Mucosa of rectum (tissue), 2 donors: ENCODE data around the gene UNC5B.

Experiments used
- H3K27ac ChIP-seq, 2 donors: one replicate each; pipeline ENCODE4 v1.7.0; 2013; ENCODE audit warnings: inconsistent platforms in 2 of 2, low read depth in 2 of 2, low read length in 2 of 2
- H3K27me3 ChIP-seq, 2 donors: one replicate each; pipeline ENCODE4 v1.7.0; 2013; ENCODE audit warnings: low read length in 2 of 2; ENCODE audit not compliant: control insufficient read depth in 2 of 2, insufficient read depth in 2 of 2
- H3K36me3 ChIP-seq, 2 donors: one replicate each; pipeline ENCODE4 v1.7.0; 2013; ENCODE audit warnings: low read length in 2 of 2; ENCODE audit not compliant: control insufficient read depth in 2 of 2, insufficient read depth in 2 of 2
- H3K4me1 ChIP-seq, 2 donors: one replicate each; pipeline ENCODE4 v1.7.0; 2013; ENCODE audit warnings: low read length in 2 of 2, mild to moderate bottlenecking in 1 of 2; ENCODE audit not compliant: control insufficient read depth in 2 of 2, insufficient read depth in 2 of 2
- H3K4me3 ChIP-seq, 2 donors: one replicate each; pipeline ENCODE4 v1.7.0; 2013; ENCODE audit warnings: low read length in 2 of 2
- H3K9ac ChIP-seq, 2 donors: one replicate each; pipeline ENCODE4 v1.7.0; 2013; ENCODE audit warnings: low read length in 2 of 2, low read depth in 1 of 2, mild to moderate bottlenecking in 1 of 2
- H3K9me3 ChIP-seq, 2 donors: one replicate each; pipeline ENCODE4 v1.7.0; 2013; ENCODE audit warnings: low read length in 2 of 2; ENCODE audit not compliant: control insufficient read depth in 2 of 2
- donor health status: healthy.
- donor health status: Normal muscosa, but diverticular disease.

Gene UNC5B

DNA sequence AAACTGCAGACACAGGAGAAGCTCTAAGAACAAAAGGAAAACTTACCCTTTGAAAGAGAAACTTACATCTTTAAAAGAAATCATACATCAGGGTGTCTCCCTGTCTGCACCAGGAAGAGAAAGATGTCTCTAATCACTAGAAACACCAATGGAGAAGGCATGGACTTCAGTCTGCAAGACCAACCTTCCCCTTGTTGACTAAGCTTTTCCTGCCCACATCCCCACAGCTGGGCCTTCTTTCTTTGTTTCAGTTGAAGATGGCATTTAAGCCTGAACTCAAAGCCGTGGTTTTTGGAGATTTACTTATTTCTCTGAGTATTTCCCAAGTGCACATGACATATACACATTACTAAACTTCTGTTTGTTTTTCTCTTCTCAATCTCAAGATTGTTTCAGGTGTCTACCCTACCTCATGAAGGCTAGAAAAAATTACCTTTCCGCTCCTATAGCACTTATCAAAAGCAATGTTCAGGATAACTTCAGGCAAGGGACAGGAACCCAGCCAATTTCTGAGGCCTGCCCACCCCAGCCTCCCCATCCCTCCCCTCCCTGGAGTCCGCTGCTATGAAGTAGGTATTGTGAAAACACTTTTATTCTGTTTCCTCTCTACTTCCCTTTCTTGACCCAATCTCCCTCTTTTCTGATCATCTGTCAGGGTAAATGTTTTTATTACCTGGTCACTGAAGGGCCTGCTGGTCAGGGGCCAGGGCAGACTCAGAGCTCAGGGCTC lies 103.9 kb downstream of the UNC5B start:
- Histone ChIP-seq H3K27ac (no peak overlapping the region), H3K9ac (no peak overlapping the region), H3K36me3 (no peaks in the 10 kb centered on the region), H3K4me3 (no peak overlapping the region), H3K4me1 (peaks cover 11 to 12% of the 10 kb centered on the region in 2 donors), H3K27me3 (no peaks in the 10 kb centered on the region), H3K9me3 (no peaks in the 10 kb centered on the region)

GRCh38 chr10:71316786-71317160 lies 104.4 kb downstream of the UNC5B start:
- H3K27me3 ChIP-seq = no peaks in the 10 kb centered on the region
- H3K9ac ChIP-seq = no peak overlapping the region
- H3K27ac ChIP-seq = no peak overlapping the region
- H3K4me3 ChIP-seq = no peak overlapping the region
- H3K4me1 ChIP-seq = peaks cover 11 to 12% of the 10 kb centered on the region in 2 donors
- H3K36me3 ChIP-seq = no peaks in the 10 kb centered on the region
- H3K9me3 ChIP-seq = no peaks in the 10 kb centered on the region

DNA sequence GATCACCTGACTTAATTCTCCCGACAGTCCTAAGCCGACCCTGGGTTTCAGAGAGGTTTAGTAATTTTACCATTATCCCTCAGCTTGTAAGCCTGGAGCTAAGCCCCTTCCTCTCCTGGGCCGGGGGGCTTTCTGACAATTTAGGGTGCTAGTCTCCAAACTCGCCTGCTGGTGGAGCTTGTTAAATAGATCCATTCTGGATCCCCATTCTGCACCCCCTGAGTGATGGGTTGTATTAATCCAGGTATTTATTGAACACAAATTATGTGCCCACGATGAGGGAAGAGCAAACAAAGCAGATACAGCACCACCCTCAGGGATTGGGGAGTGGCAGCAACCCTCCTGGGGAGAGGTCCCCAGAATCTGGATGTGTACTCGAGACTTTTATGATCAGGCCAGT lies 105.4 kb downstream of the UNC5B start:
- H3K9ac ChIP-seq = no peak overlapping the region

GRCh38 chr10:71319042-71319799 lies 106.9 kb downstream of the UNC5B start, which contains the start of gene SLC29A3:
Gene SLC29A3 (plus strand): TSS chr10:71319259. CDS start chr10:71319310, 51 bp downstream.
- Histone ChIP-seq H3K36me3 (peaks cover 0 to 8% of the 10 kb centered on the region in 2 donors), H3K27me3 (no peaks in the 10 kb centered on the region), H3K9me3 (no peaks in the 10 kb centered on the region), H3K4me1 (peaks cover 8 to 12% of the 10 kb centered on the region in 2 donors), H3K4me3 (peak within 1 kb of the TSS; percentile 76 to 81), H3K9ac (peak within 1 kb of the TSS; percentile 83 to 92), H3K27ac (peak within 1 kb of the TSS; percentile 54 to 65)

More for the DNA sequence above, 105.4 kb downstream of the UNC5B start:
- H3K36me3 ChIP-seq = peaks cover 0 to 2% of the 10 kb centered on the region in 2 donors
- no peaks in the 10 kb centered on the region for H3K9me3 ChIP-seq
- no peak overlapping the region for H3K4me3 ChIP-seq
- no peaks in the 10 kb centered on the region for H3K27me3 ChIP-seq
- H3K27ac ChIP-seq = no peak overlapping the region
- H3K4me1 ChIP-seq = peaks cover 11 to 12% of the 10 kb centered on the region in 2 donors

DNA sequence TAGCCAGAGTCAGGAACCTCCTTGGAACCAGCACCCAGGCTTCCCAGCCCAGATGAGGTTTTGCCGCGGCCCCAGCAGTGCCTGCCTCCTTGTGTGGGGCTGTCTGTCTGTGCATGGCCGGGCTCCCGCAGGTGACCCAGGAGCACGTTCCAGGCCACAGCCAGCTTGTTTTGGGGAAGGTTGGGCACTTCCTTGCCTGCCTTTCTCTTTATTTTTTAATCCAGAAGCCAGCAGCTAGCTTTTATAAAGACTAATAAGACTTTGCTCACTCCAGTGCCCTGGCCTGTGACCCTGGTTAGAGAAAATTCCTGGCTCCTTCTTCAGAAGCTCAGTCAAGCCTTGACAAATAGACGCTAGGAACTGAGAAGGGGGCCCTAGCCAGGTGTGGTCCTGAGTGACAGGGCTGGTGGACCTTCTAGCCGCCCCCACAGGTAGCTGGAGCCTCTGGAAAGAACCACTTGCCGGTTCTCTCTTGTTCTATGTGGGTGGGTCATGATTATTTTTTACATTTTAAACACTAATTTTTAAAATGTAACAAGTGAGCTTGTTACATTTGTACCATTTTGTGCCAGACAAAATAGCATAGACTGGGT lies 107.5 kb downstream of the UNC5B start:
- Histone ChIP-seq H3K27me3 (no peaks in the 10 kb centered on the region), H3K4me1 (peaks cover 8 to 12% of the 10 kb centered on the region in 2 donors), H3K9ac (peak overlapping the region; percentile 83 to 92), H3K27ac (peak overlapping the region; percentile 54 to 65), H3K4me3 (peak overlapping the region; percentile 76 to 81), H3K9me3 (no peaks in the 10 kb centered on the region), H3K36me3 (peaks cover 0 to 8% of the 10 kb centered on the region in 2 donors)

GRCh38 chr10:71320592-71320991 lies 108.2 kb downstream of the UNC5B start:
- no peaks in the 10 kb centered on the region for H3K9me3 ChIP-seq
- no peak overlapping the region for H3K9ac ChIP-seq
- H3K4me1 ChIP-seq = peaks cover 9 to 12% of the 10 kb centered on the region in 2 donors
- H3K27me3 ChIP-seq = no peaks in the 10 kb centered on the region
- no peak overlapping the region for H3K27ac ChIP-seq
- peaks cover 0 to 8% of the 10 kb centered on the region in 2 donors for H3K36me3 ChIP-seq
- no peak overlapping the region for H3K4me3 ChIP-seq

DNA sequence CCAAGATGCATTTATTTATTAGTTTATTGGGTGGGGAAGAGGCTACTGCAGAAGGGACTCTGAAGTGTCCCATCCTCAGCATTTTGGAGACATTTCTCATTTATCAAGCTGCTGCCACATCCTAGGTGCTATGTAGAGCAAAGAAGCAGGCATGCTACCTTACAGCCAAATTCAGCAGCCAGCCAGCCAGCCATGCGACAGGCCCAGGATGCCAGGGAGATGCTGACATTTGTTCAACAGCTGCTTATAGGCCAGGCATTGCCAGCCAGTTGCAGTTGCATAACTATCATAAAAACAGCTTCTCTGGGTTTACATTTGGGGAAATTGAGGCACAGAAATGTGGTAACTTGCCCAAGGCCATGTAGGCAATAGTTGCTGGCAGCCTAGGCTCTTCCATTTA lies 109.0 kb downstream of the UNC5B start:
- Histone ChIP-seq H3K9ac (no peak overlapping the region), H3K9me3 (no peaks in the 10 kb centered on the region), H3K27ac (no peak overlapping the region), H3K4me3 (no peak overlapping the region), H3K27me3 (no peaks in the 10 kb centered on the region), H3K36me3 (peaks cover 0 to 8% of the 10 kb centered on the region in 2 donors), H3K4me1 (peaks cover 9 to 12% of the 10 kb centered on the region in 2 donors)

DNA sequence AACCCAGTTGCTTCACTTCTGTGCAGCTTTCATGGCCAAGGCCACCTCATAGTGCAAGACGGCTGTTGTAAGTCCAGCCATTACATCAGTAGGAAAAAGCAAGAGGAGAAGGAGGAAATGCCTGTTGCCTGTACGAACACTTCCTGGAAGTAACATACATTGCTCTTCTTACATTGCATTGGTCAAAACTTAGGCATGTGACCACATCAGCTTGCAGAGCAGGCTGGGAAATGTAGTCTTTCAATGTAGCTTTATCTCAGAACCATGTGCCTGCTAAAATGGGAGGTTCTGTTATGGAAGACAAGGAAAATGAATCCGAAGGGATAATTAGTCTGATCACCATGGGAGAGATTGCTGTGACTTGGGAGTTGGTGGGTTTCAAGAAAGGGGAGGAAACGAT lies 111.0 kb downstream of the UNC5B start:
- H3K36me3 ChIP-seq = peaks cover 0 to 8% of the 10 kb centered on the region in 2 donors

GRCh38 chr10:71324743-71325142 lies 112.4 kb downstream of the UNC5B start:
- H3K36me3 ChIP-seq = peaks cover 3 to 8% of the 10 kb centered on the region in 2 donors
- no peak overlapping the region for H3K4me3 ChIP-seq
- H3K9me3 ChIP-seq = no peaks in the 10 kb centered on the region
- no peak overlapping the region for H3K27ac ChIP-seq
- H3K9ac ChIP-seq = no peak overlapping the region
- no peaks in the 10 kb centered on the region for H3K27me3 ChIP-seq
- peaks cover 2 to 6% of the 10 kb centered on the region in 2 donors for H3K4me1 ChIP-seq

More for the DNA sequence above, 111.0 kb downstream of the UNC5B start:
- Histone ChIP-seq H3K4me3 (no peak overlapping the region), H3K27ac (no peak overlapping the region), H3K4me1 (peaks cover 9 to 12% of the 10 kb centered on the region in 2 donors), H3K9ac (no peak overlapping the region), H3K27me3 (no peaks in the 10 kb centered on the region), H3K9me3 (no peaks in the 10 kb centered on the region)

GRCh38 chr10:71325267-71325666 lies 112.9 kb downstream of the UNC5B start:
- no peak overlapping the region for H3K4me3 ChIP-seq
- H3K4me1 ChIP-seq = peaks cover 0 to 2% of the 10 kb centered on the region in 2 donors
- no peaks in the 10 kb centered on the region for H3K9me3 ChIP-seq
- H3K27ac ChIP-seq = no peak overlapping the region
- H3K36me3 ChIP-seq = peaks cover 3 to 8% of the 10 kb centered on the region in 2 donors
- no peaks in the 10 kb centered on the region for H3K27me3 ChIP-seq
- no peak overlapping the region for H3K9ac ChIP-seq
